NK-92 (cell line): Measurements from ENCODE around the gene GPBAR1.

Experiments used
- DNase-seq: peaks from one replicate; lab custom pipeline; 2025; ENCODE audit not compliant: unreplicated experiment; lab: John Stamatoyannopoulos, UW

GPBAR1 gene

DNA sequence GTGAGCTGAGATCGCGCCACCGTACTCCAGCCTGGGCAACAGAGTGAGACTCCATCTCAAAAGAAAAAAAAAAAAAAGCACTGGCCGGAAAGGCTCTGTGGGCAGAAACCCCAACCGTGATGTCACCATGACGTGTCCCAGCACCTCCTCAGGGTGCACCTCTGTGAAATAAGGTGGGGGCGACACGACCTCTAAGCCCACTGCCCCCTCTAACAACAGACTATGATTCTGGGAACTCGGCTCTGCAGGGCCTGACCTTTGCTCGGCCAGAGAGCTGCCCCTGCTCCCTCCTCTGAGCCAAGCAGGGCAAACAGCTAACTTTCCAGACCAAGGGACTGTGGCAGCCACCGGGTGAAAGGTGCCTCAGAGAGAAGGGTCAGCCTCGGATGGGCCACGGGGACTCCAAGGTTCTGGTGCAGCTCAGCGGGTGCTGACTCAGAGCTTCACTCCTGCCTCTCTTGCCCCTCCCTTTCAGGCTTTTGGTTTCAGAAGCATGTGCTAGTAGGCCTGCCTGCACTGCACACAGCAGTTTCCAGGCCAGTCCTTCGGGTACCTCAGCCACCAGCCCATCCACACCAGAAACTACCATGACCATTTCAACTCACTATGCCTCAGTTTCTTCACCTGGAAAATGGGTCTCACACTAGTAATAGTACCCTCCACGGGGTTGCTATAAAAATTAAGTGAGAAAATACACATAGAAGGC lies 23.4 kb downstream of the GPBAR1 start:
- no peak for DNase-seq

DNA sequence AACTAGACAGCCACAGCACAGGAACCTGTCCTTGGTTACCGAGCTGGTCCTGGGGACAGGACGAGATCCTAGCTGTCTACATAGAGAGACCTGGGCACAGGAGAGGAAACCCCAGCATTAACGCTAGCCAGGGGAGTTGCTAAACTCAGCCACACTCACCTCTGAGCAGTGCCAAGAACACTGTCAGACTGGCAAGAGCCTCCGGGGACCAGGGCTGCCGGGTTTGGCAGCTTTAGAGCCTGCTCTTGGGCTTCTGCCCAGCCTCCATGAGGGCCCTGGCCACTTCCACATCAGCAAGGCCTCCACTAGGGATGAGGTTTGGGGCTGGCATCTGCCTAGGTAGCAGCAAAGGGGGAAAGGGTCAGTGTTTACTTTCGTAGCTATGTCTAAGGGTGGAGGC lies 24.8 kb downstream of the GPBAR1 start:
- DNase-seq = no peak

- peak; percentile 5 for DNase-seq
These were observed 26.0 kb downstream of the GPBAR1 start for GRCh38 chr2:218286570-218287459.

- DNase-seq = no peak
These were observed 29.0 kb downstream of the GPBAR1 start for GRCh38 chr2:218289639-218290315.

DNA sequence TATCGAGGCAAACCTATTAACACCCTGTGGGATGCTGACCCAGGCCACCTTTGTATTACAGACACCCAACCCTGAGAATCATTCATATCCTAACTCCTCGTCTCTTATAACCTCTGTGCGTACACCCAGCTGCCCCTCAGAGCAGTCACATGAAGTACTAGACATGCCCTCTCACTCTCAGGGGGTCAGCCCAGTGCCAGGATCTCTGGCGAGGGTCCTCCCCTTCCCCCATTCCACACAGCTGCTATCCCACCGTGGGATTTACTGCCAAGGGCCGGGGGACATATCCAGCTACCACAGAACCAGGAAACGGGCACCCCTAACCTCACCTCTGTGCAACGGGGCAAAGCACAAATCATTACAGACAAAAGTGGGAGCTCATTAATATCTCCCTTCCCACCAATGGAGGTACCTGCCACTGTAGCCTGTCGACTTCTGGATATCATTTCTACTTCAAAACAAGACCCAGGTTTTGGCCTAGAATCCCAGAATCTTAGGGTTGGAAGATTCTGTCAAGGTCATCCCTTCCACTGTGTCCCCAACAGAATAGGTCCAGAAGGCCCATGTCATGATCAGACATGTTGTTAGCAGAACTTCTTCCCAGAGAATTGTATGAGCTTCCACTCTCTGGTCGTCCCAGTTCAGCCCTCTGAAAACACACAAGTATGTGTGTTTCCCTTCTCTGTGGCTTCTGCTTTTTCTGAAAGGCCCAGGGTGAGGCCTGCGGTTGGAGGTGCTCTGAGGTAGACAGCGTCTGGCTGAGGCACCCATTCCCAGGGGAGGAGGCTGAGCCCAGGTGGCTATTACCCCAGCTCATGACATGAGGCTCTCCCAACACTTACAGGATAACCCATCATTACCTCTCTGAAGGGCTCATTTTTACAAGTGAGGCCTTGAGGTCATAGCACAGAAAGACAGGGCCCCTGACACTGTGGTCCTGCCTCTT lies 29.8 kb downstream of the GPBAR1 start:
- no peak for DNase-seq

- DNase-seq = no peak
These were observed 30.7 kb downstream of the GPBAR1 start for GRCh38 chr2:218291318-218292047.

DNA sequence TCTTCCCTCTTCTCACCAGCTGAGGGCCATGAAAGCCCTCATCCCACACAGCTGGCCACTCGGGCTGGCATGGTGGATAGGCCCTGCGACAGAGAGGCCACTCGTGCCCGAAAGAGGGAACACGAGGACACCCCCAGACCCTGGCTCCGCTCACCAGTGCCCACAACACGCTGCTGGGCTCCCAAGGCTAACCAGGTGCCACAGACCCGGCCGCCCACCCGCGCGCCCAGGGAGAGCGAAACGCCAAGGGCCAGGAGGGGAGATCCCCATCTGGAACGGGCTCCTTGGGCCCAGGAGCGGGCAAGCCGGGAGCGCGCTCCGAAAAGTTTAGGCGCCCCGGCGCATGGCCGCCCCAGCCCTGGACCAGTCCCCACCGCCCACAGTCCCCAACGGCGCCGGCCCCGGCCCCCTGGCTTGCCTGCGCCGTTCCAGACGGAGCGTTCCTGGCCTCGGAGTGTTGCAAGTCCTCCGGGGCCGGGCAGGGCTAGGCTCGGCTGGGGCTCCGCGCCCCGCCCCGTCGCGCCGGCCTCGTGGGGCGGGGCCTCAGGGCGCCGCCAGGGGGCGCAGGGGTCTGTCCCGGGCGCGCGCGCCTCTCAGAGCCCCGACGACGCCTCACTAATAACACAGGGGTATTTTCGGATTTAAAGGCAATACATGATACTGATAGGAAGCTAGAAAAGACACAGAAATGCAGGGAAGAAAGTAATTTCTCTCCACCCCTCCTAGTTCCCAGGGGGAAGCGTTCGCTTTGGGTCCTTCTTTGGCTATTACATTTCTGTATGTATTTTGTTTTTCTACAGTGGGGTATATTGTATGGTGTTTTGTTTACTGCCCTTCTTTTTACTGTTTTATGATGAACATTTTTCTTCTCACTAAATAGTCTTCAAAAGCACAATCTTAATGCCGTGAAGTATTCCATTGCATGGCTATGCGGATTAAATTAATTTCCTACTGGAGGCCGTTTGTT lies 31.5 kb downstream of the GPBAR1 start, which contains the start of gene TMBIM1:
TMBIM1 (minus strand) TSS at position 456 of the 967 bp plus-strand sequence. CDS start 10,362 bp downstream, outside the sequence.
- no peak for DNase-seq

DNA sequence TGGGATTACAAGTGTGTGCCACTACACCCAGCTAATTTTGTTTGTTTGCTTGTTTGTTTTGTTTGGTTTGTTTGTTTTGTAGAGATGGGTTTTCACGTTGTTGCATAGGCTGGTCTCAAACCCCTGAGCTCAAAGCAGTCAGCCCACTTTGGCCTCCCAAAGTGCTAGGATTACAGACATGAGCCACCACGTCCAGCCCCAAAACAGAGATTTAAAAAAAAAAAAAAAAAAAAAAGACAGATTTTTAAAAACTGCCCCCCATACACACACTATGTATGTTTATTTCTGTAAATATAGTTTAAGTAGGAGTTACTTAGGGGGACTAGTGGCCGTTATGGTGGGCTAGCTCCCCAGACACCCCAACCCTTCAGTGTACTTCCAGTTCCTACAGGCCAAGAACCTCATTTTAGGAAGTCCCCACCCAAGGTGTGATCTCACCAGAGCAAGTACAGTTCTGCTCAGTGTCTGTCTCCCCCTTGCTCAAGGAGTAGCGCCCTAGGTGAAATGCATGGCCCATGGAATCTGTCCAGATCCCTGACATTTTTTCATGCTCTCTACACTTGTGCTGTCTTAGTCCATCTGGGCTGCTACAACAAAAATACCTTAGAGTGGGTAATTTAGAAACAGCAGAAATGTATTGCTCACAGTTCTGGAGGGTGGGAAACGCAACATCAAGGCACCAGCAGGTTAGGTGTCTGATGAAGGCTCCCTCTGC lies 33.1 kb downstream of the GPBAR1 start:
- DNase-seq = no peak

DNA sequence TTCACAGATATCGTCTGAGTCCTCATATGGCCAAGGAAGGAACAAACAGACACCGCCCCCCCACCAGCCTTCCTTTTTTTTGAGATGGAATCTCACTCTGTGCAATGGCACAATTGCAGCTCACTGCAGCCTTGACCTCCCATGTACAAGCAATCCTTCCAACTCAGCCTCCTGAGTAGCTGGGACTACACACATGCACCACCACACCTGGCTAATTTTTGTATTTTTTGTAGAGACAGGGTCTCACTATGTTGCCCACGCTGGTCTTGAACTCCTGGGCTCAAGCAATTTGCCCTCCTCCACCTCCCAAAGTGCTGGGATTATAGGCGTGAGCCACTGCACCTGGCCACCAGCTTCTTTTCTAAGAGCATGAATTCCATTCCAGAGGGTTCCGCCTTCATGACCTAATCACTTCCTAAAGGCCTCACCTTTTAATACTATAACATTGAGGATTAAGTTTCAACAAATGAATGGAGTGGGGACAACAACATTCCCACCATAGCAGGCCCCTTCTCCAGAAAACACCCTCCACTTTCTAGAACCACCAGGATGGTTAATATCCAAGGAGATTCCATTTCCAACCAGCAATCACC lies 33.7 kb downstream of the GPBAR1 start:
- no peak for DNase-seq

DNA sequence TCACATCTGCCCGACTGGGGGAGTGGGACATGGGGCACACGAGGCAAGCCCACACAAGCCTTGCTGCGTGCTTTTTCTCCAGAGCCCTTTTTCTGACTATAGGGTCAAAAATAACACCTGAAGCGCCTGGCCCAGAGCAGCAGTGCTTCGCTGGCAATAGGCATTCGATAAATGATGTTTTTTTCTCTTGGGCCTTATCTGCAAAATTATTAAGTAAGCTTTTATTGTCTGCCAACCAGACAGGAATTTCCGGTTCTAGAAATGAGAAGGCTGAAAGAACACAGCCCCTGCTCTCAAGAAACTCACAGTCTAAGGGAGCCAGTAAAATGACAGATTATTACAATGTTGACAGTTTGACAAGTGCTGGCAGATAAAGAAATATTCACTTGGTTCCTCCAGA lies 34.2 kb downstream of the GPBAR1 start:
- DNase-seq = no peak

GRCh38 chr2:218296200-218296599 lies 35.4 kb downstream of the GPBAR1 start:
- DNase-seq = no peak

- DNase-seq = no peak
These were observed 36.0 kb downstream of the GPBAR1 start for GRCh38 chr2:218296847-218297246.

DNA sequence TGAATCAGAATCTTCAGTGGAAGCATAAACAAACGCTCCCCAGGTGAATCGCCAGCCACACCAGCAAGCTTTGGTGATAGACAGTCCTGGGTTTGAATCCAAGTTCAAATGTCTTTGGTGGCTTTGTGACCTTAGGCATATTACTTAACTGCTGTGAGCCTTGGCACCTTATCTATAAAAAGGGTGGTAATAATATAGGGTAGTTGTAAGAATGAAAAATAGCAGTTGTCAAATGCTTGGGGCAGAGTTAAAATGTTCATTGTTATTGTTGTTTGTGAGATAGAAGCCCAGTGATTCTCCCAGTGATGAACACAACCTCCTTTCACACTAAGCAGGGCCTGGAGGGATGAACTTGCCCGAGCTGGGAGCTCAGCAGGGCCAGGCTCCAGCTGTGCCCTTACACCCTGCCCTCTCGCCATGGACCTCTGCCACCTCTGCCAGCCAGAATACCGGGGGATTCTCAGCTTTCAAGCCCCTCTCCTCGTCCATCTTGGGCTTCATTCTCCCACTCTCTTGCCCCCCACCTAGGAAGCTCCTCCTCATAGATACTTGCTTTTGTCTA lies 37.6 kb downstream of the GPBAR1 start:
- DNase-seq = no peak

DNA sequence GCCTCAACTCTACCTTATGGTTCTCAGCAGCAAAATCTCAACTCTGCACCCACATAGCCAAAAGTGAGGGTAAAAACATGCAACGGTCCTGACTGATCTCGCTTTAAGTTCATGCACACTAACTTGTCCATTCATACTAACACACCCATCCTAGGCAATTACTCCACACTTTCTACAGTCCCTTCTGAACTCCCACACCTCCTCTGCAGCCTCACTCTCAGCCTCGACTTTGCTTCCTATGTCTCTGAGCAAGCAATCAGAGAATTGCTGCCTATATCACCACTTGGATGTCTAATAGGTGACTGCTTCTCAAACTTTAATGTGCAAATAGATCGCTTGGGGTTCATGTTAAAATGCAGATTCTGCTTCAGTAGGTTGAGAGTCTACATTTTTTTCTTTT lies 39.3 kb downstream of the GPBAR1 start:
- no peak for DNase-seq

- DNase-seq = peak; percentile 39
These were observed 40.5 kb downstream of the GPBAR1 start for GRCh38 chr2:218301176-218301819.

DNA sequence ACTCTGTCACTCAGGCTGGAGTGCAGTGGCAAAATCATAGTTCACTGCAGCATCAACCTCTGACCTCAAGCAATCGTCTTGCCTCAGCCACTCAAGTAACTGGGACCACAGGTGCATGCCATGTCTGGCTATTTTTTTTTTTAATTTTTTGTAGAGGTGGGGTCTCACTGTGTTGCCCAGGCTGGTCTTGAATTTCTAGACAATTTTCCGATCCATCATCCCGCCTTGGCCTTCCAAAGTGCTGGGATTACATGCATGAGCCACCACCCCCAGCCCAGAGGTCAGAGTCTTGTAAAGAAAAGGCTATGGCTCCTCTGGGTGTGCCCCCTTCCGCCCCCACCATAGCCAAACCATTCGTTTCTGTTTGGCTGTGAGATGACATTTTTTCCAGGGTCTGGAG lies 44.6 kb downstream of the GPBAR1 start:
- no peak for DNase-seq
